PFSK-1 (cell line): ENCODE measurements around the gene SLIT3.

Source experiments
- FOXP2 ChIP-seq: optimal IDR thresholded peaks from 2 replicates; pipeline ENCODE3; 2011; ENCODE audit warnings: borderline replicate concordance, control low read depth, inconsistent platforms; ENCODE audit not compliant: insufficient read depth; ENCODE audit errors: extremely low read length, extremely low read depth
- POLR2AphosphoS5 ChIP-seq: IDR thresholded peaks from 2 replicates; pipeline ENCODE4 v1.6.1; 2012; ENCODE audit warnings: low read depth, mild to moderate bottlenecking, control low read depth, low read length, moderate library complexity
- REST ChIP-seq, 2 experiments: IDR thresholded peaks; 2 replicates each; pipeline versions ENCODE4 v1.6.1 to v1.8.0; 2011 to 2012; ENCODE audit warnings: low read depth in 2 of 2, low read length in 2 of 2, control low read depth in 1 of 2, inconsistent platforms in 1 of 2, mild to moderate bottlenecking in 1 of 2, moderate library complexity in 1 of 2; ENCODE audit not compliant: insufficient read depth in 1 of 2
- SIN3A ChIP-seq: IDR thresholded peaks from 2 replicates; pipeline ENCODE4 v1.6.1; 2012; ENCODE audit warnings: mild to moderate bottlenecking, low read length, moderate library complexity, borderline replicate concordance; ENCODE audit not compliant: insufficient read depth
- TAF1 ChIP-seq: IDR thresholded peaks from 2 replicates; pipeline ENCODE4 v1.6.1; 2012; ENCODE audit warnings: low read length, control low read depth, borderline replicate concordance; ENCODE audit not compliant: insufficient read depth

Gene SLIT3

GRCh38 chr5:168645195-168645594 lies 655.7 kb downstream of the SLIT3 start:
- no peak for TF ChIP-seq SIN3A
- TF ChIP-seq TAF1: no peak
- no peak for TF ChIP-seq FOXP2
- TF ChIP-seq POLR2AphosphoS5: no peak
- no peak for TF ChIP-seq REST (IDR thresholded peaks at IDR 0.05; ENCODE audit: insufficient read depth in 1 of 2, low read depth in 2 of 2, low read length in 2 of 2)

GRCh38 chr5:168642019-168642418 lies 658.9 kb downstream of the SLIT3 start:
- no peak for TF ChIP-seq REST (IDR thresholded peaks at IDR 0.05; ENCODE audit: insufficient read depth in 1 of 2, low read depth in 2 of 2, low read length in 2 of 2)
- TF ChIP-seq TAF1: no peak
- no peak for TF ChIP-seq POLR2AphosphoS5
- no peak for TF ChIP-seq FOXP2
- TF ChIP-seq SIN3A: no peak

DNA sequence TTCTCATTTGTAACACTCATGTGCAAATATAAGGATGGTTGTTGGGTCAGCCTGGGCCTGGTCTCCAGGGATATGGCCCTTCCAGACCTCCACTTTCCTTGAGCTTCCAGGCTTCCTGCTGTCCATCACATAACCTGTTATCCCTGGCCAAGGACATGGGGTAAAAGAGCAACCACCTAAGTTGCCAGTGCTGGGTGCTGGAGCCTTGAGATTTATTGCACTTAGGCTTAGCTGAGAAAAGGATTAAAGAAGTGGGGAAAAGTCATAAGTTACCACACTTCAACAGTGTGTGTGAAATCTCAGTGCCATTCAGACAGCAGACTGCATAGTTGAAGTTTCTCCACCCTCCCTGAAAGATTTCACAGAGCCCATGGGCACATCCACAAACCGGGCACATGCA lies 663.1 kb downstream of the SLIT3 start:
- TF ChIP-seq POLR2AphosphoS5: no peak
- TF ChIP-seq SIN3A: no peak
- no peak for TF ChIP-seq TAF1
- TF ChIP-seq REST (IDR thresholded peaks at IDR 0.05; ENCODE audit: insufficient read depth in 1 of 2, low read depth in 2 of 2, low read length in 2 of 2): no peak

- no peak for TF ChIP-seq REST (IDR thresholded peaks at IDR 0.05; ENCODE audit: insufficient read depth in 1 of 2, low read depth in 2 of 2, low read length in 2 of 2)
- no peak for TF ChIP-seq TAF1
- TF ChIP-seq POLR2AphosphoS5: no peak
- no peak for TF ChIP-seq SIN3A
- TF ChIP-seq FOXP2: no peak
Measured at GRCh38 chr5:168637281-168637680, 663.7 kb downstream of the SLIT3 start.

- TF ChIP-seq TAF1: no peak
- no peak for TF ChIP-seq REST (IDR thresholded peaks at IDR 0.05; ENCODE audit: insufficient read depth in 1 of 2, low read depth in 2 of 2, low read length in 2 of 2)
- no peak for TF ChIP-seq SIN3A
- TF ChIP-seq POLR2AphosphoS5: no peak
- TF ChIP-seq FOXP2: no peak
Measured at GRCh38 chr5:168624850-168625364, 676.0 kb downstream of the SLIT3 start.
